ENCODE results near the gene TSPEAR.

- no peak for TF ChIP-seq NR1H2 (CRISPR knock-in tag; IDR thresholded peaks at IDR 0.05)
- no peak for TF ChIP-seq CREB1 (CRISPR knock-in tag; IDR thresholded peaks at IDR 0.05)
- no peak for TF ChIP-seq CTCF (IDR thresholded peaks at IDR 0.05)
- no peak for TF ChIP-seq FOXJ3 (CRISPR knock-in tag; IDR thresholded peaks at IDR 0.05; ENCODE audit: borderline replicate concordance)
- no peak for TF ChIP-seq TP53 (CRISPR knock-in tag; IDR thresholded peaks at IDR 0.05)
Measured at GRCh38 chr21:44653123-44653522, 58.2 kb downstream of the TSPEAR start.
